Common myeloid progenitor, CD34-positive (primary cell): ENCODE measurements around the gene ACTR10.

Experiments used
- CTCF ChIA-PET: fragments of 350-600 bp; sonication (Branson Sonifier 250); formaldehyde crosslinking; loops from one replicate; lab custom pipeline; 2021; ENCODE audit warnings: antibody characterized with exemption; lab: Charles Lee
- POLR2A ChIA-PET: fragments of 350-600 bp; sonication (Branson Sonifier 250); formaldehyde crosslinking; loops from one replicate; lab custom pipeline; 2021; ENCODE audit warnings: antibody characterized with exemption; lab: Charles Lee
- DNase-seq, 3 donors: peaks; one replicate each; pipeline versions ENCODE4 v3.0.0 to v3.0.0-alpha.2; 2013
- H3K27ac ChIP-seq, 2 experiments: 1 replicate in 1 of 2; 2 replicates in 1 of 2; pipeline ENCODE4 v1.7.0; 2013; ENCODE audit warnings: inconsistent platforms in 2 of 2, low read length in 2 of 2, mild to moderate bottlenecking in 2 of 2, low read depth in 1 of 2, moderate library complexity in 1 of 2; ENCODE audit not compliant: severe bottlenecking in 2 of 2, insufficient read depth in 1 of 2, poor library complexity in 1 of 2
- H3K27me3 ChIP-seq, 5 experiments: replicated peaks in 2 of 5; 1 replicate in 3 of 5; 2 replicates in 2 of 5; pipeline versions ENCODE4 v1.6.1 to v1.7.0; 2013; ENCODE audit warnings: low read length in 4 of 5, mild to moderate bottlenecking in 2 of 5, moderate library complexity in 2 of 5, inconsistent platforms in 1 of 5; ENCODE audit not compliant: insufficient read depth in 5 of 5, control insufficient read depth in 4 of 5
- H3K36me3 ChIP-seq, 4 experiments: 1 replicate in 2 of 4; 2 replicates in 2 of 4; pipeline versions ENCODE4 v1.6.1 to v1.7.0; 2013; ENCODE audit warnings: low read length in 3 of 4, control low read depth in 1 of 4, mild to moderate bottlenecking in 1 of 4; ENCODE audit not compliant: control insufficient read depth in 4 of 4, insufficient read depth in 4 of 4
- H3K4me1 ChIP-seq, 4 experiments: 1 replicate in 3 of 4; 2 replicates in 1 of 4; pipeline versions ENCODE4 v1.6.1 to v1.7.1; 2013; ENCODE audit warnings: low read length in 3 of 4, mild to moderate bottlenecking in 3 of 4, control low read depth in 1 of 4, inconsistent platforms in 1 of 4, moderate library complexity in 1 of 4; ENCODE audit not compliant: control insufficient read depth in 4 of 4, insufficient read depth in 4 of 4; ENCODE audit errors: control extremely low read depth in 1 of 4
- H3K4me3 ChIP-seq, 7 experiments: 1 replicate in 4 of 7; 2 replicates in 3 of 7; pipeline versions ENCODE4 v1.5.1 to v1.7.0; 2013; ENCODE audit warnings: mild to moderate bottlenecking in 7 of 7, low read length in 6 of 7, moderate library complexity in 6 of 7, inconsistent platforms in 2 of 7, low read depth in 2 of 7, control low read depth in 1 of 7; ENCODE audit not compliant: insufficient read depth in 4 of 7, control insufficient read depth in 1 of 7; ENCODE audit errors: extremely low read depth in 1 of 7
- H3K9me3 ChIP-seq, 5 experiments: 1 replicate in 4 of 5; 2 replicates in 1 of 5; pipeline versions ENCODE4 v1.6.1 to v1.7.1; 2013; ENCODE audit warnings: low read length in 4 of 5, mild to moderate bottlenecking in 2 of 5, inconsistent platforms in 1 of 5, low read depth in 1 of 5, moderate library complexity in 1 of 5; ENCODE audit not compliant: control insufficient read depth in 4 of 5, insufficient read depth in 2 of 5; ENCODE audit errors: control extremely low read depth in 1 of 5
- WGBS: methylation state at CpG from one replicate; pipeline ENCODE4 v1.1.5; 2013; ENCODE audit not compliant: insufficient coverage; 5-methylcytosine and 5-hydroxymethylcytosine counted together

ACTR10 gene

GRCh38 chr14:58265401-58265800 lies 65.5 kb downstream of the ACTR10 start:
- Histone ChIP-seq H3K27me3 (no peaks in the 10 kb centered on the region), H3K36me3 (peaks cover 24 to 92% (median 56%) of the 10 kb centered on the region in 4 experiments), H3K4me3 (no peak overlapping the region), H3K4me1 (no peaks in the 10 kb centered on the region), H3K9me3 (no peaks in the 10 kb centered on the region), H3K27ac (no peak overlapping the region)
- ChIA-PET CTCF (interaction anchor here (2.1 kb wide), 1 partner anchor 10 kb away, joined by 14 read pairs; no protein-coding TSS in a partner anchor), POLR2A (no interaction called here)
- DNase-seq: no peak

GRCh38 chr14:58270628-58271027 lies 70.7 kb downstream of the ACTR10 start:
- ChIA-PET POLR2A (no interaction called here), CTCF (no interaction called here)
- DNase-seq: no peak
- Histone ChIP-seq H3K9me3 (no peaks in the 10 kb centered on the region), H3K36me3 (peaks cover 22 to 81% (median 48%) of the 10 kb centered on the region in 4 experiments), H3K27me3 (no peaks in the 10 kb centered on the region), H3K27ac (no peak overlapping the region), H3K4me3 (no peak overlapping the region), H3K4me1 (peaks cover 2 to 14% (median 9%) of the 10 kb centered on the region in 4 experiments)
- WGBS: no CpG with 5 or more reads among the region's 2 CpGs

- peaks cover 2 to 25% (median 13%) of the 10 kb centered on the region in 4 experiments for H3K4me1 ChIP-seq
- H3K27me3 ChIP-seq: no peaks in the 10 kb centered on the region
- no peak overlapping the region for H3K27ac ChIP-seq
- 100% methylated on average over 2 of the region's 4 CpGs for WGBS
- H3K4me3 ChIP-seq: no peak overlapping the region
- CTCF ChIA-PET: interaction anchor here (0.9 to 2.1 kb wide), 4 partner anchors 9 to 23 kb away, joined by 3 to 7 read pairs (median 6); no protein-coding TSS in a partner anchor
- DNase-seq: peak in 2 of 3 donors; percentile 39 to 50
- peaks cover 13 to 65% (median 42%) of the 10 kb centered on the region in 4 experiments for H3K36me3 ChIP-seq
- POLR2A ChIA-PET: no interaction called here
- H3K9me3 ChIP-seq: no peaks in the 10 kb centered on the region
Measured at GRCh38 chr14:58272588-58273372, 72.8 kb downstream of the ACTR10 start.

GRCh38 chr14:58274881-58275280 lies 74.9 kb downstream of the ACTR10 start:
- Histone ChIP-seq H3K4me3 (no peak overlapping the region), H3K27ac (peak overlapping the region in 1 of 2 experiments; percentile 50), H3K36me3 (peaks cover 14 to 62% (median 39%) of the 10 kb centered on the region in 4 experiments), H3K27me3 (no peaks in the 10 kb centered on the region), H3K9me3 (no peaks in the 10 kb centered on the region), H3K4me1 (peaks cover 2 to 25% (median 13%) of the 10 kb centered on the region in 4 experiments)
- POLR2A ChIA-PET: interaction anchor here (0.8 kb wide), 1 partner anchor 15 kb away, joined by 5 read pairs; no protein-coding TSS in a partner anchor
- peak; percentile 16 to 51 (median 44) for DNase-seq
- CTCF ChIA-PET: interaction anchor here (1.0 to 2.8 kb wide), 7 partner anchors 10 to 85 kb away, joined by 3 to 14 read pairs (median 4); partner anchors contain the start of gene ARID4A

GRCh38 chr14:58275527-58276190 lies 75.7 kb downstream of the ACTR10 start:
- Histone ChIP-seq H3K4me3 (no peak overlapping the region), H3K4me1 (peaks cover 3 to 30% (median 16%) of the 10 kb centered on the region in 4 experiments), H3K27me3 (no peaks in the 10 kb centered on the region), H3K27ac (peak overlapping the region in 1 of 2 experiments; percentile 50), H3K36me3 (peaks cover 14 to 55% (median 36%) of the 10 kb centered on the region in 4 experiments), H3K9me3 (no peaks in the 10 kb centered on the region)
- no peak for DNase-seq
- WGBS: no CpG with 5 or more reads among the region's 2 CpGs
- ChIA-PET CTCF (interaction anchor here (1.2 to 2.8 kb wide), 4 partner anchors 10 to 84 kb away, joined by 4 to 14 read pairs (median 6); no protein-coding TSS in a partner anchor), POLR2A (interaction anchor here (0.8 kb wide), 1 partner anchor 15 kb away, joined by 5 read pairs; no protein-coding TSS in a partner anchor)

- H3K27ac ChIP-seq: peak overlapping the region in 1 of 2 experiments; percentile 50
- ChIA-PET POLR2A (no interaction called here), CTCF (interaction anchor here (1.2 to 2.8 kb wide), 4 partner anchors 9 to 83 kb away, joined by 4 to 14 read pairs (median 6); no protein-coding TSS in a partner anchor)
Measured at GRCh38 chr14:58276208-58276607, 76.3 kb downstream of the ACTR10 start.

More at GRCh38 chr14:58276208-58276607, 76.3 kb downstream of the ACTR10 start:
- H3K4me3 ChIP-seq: no peak overlapping the region
- H3K36me3 ChIP-seq: peaks cover 14 to 50% (median 34%) of the 10 kb centered on the region in 4 experiments
- DNase-seq: no peak
- no CpG with 5 or more reads among the region's 1 CpG for WGBS
- H3K9me3 ChIP-seq: no peaks in the 10 kb centered on the region
- peaks cover 9 to 36% (median 20%) of the 10 kb centered on the region in 4 experiments for H3K4me1 ChIP-seq
- no peaks in the 10 kb centered on the region for H3K27me3 ChIP-seq
